Panc1 (cell line): Measurements from ENCODE around the gene APP. TPM values are rescaled to one million over a fixed set of nuclear protein-coding genes. Genes with fewer than 3 reads are reported as not detected.

Experiments
- ATAC-seq: fragments of 200-7000 bp; cut with Tn5 transposase; 2 replicates; pipeline ENCODE4 v1.9.1; 2020; ENCODE audit warnings: mild to moderate bottlenecking, moderate library complexity
- BruUV-seq: library from RNA; stranded (reverse); fragments of 400-500 nt; replicated peaks from 2 replicates; lab custom pipeline; 2021; lab: Mats Ljungman, UMichigan
- CTCF ChIA-PET: fragments of 300-600 bp; sonication (Branson Sonifier 250); formaldehyde crosslinking; loops from one replicate; lab custom pipeline; 2022; ENCODE audit warnings: antibody characterized with exemption; lab: Charles Lee
- POLR2A ChIA-PET: fragments of 300-600 bp; sonication (Branson Sonifier 250); formaldehyde crosslinking; loops from one replicate; lab custom pipeline; 2022; ENCODE audit warnings: antibody characterized with exemption; lab: Charles Lee
- DNase-seq: peaks from one replicate; pipeline ENCODE4 v3.0.0-alpha.2; 2010; ENCODE audit warnings: low read depth, low spot score
- H3K27ac ChIP-seq: 2 replicates; pipeline ENCODE4 v1.5.1; 2011; ENCODE audit warnings: mild to moderate bottlenecking, low read length, inconsistent platforms
- H3K27me3 ChIP-seq: fragments of 200-500 bp; sonication (Bioruptor generic); 2 replicates; pipeline ENCODE4 v1.6.0; 2014; ENCODE audit warnings: low read length, inconsistent platforms; ENCODE audit not compliant: control insufficient read depth, insufficient read depth
- H3K36me3 ChIP-seq: fragments of 200-500 bp; sonication (Bioruptor generic); 2 replicates; pipeline ENCODE4 v1.5.1; 2014; ENCODE audit warnings: inconsistent platforms, mild to moderate bottlenecking, low read length, moderate library complexity; ENCODE audit not compliant: control insufficient read depth, insufficient read depth
- H3K4me1 ChIP-seq: 2 replicates; pipeline ENCODE4 v1.5.1; 2011; ENCODE audit warnings: inconsistent platforms, mild to moderate bottlenecking, low read length, moderate library complexity; ENCODE audit not compliant: control insufficient read depth, insufficient read depth
- H3K4me3 ChIP-seq, 2 experiments: 2 replicates each; pipeline ENCODE4 v1.5.1; 2011 to 2012; ENCODE audit warnings: low read depth in 2 of 2, low read length in 2 of 2, mild to moderate bottlenecking in 2 of 2, inconsistent platforms in 1 of 2, moderate library complexity in 1 of 2
- H3K9me3 ChIP-seq: fragments of 200-500 bp; sonication (Bioruptor generic); 2 replicates; pipeline ENCODE4 v1.5.1; 2014; ENCODE audit warnings: low read depth, mild to moderate bottlenecking, inconsistent platforms, low read length, moderate library complexity; ENCODE audit not compliant: control insufficient read depth, insufficient read depth
- POLR2AphosphoS5 ChIP-seq: IDR thresholded peaks from 2 replicates; pipeline ENCODE4 v1.6.1; 2012; ENCODE audit warnings: mild to moderate bottlenecking, low read depth, low read length, moderate library complexity
- SIN3A ChIP-seq: IDR thresholded peaks from 2 replicates; pipeline ENCODE4 v1.6.1; 2012; ENCODE audit warnings: low read depth, mild to moderate bottlenecking, low read length, moderate library complexity, borderline replicate concordance; ENCODE audit not compliant: insufficient read depth
- TCF7L2 ChIP-seq: IDR thresholded peaks from 2 replicates; pipeline ENCODE4 v1.6.1; 2011; ENCODE audit warnings: mild to moderate bottlenecking, low read depth, low read length, inconsistent platforms
- in situ Hi-C: cut with HindIII; loops from 2 replicates; pipeline ENCODE4 v1.10.0; 2016; ENCODE audit warnings: low sequenced_read_pairs, low pct_unique_long_range_greater_than_20kb
- intact Hi-C: fragments of 100-400 bp; cut with micrococcal nuclease; formaldehyde crosslinking; loops from one replicate; pipeline ENCODE4 v1.10.0; 2022; ENCODE audit not compliant: unreplicated experiment
- total RNA-seq: library from RNA; stranded (reverse); gene quantifications from one replicate; pipeline ENCODE4 v1.2.1, GENCODE V29; 2021; ENCODE audit not compliant: unreplicated experiment
- TF ChIP-seq, protein P1 (sequence below), 2 experiments: IDR thresholded peaks; 2 replicates each; pipeline ENCODE4 v1.6.1; 2011 to 2012; ENCODE audit warnings: low read depth in 2 of 2, control low read depth in 1 of 2, low read length in 1 of 2, mild to moderate bottlenecking in 1 of 2, moderate library complexity in 1 of 2; ENCODE audit not compliant: insufficient read depth in 1 of 2
- TF ChIP-seq, protein P2 (sequence below): fragments of 450-650 bp; IDR thresholded peaks from 2 replicates; pipeline ENCODE4 v1.5.1; 2017; ENCODE audit warnings: mild to moderate bottlenecking

Gene APP
- total RNA-seq, 1 experiment from 2014 or later: 542 TPM

DNA sequence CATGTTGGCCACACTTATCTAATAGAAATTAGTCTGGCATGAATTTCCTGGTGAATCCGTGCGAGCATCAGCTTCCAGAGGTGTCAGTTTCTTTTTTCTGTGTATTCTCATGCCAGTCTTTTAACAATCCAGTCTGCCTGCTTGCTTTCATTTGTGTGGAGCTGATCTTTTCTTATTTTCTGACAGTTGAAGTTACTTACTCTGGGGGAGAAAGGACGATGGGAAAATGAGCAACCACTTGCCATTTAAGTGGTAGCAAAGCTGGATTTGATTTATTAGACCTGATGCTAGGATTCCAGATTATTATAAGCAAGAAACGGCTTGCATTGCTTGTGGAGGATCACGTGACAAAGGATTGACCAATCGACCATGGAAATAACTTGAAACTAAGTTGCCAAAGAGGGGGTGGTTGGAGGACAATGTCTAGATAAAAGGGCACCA lies 24.3 kb upstream of the APP start:
- intact Hi-C loops: no loop called here
- ChIA-PET POLR2A (no interaction called here), CTCF (no interaction called here)
- BruUV-seq: no TSS peak
- Histone ChIP-seq H3K4me3 (no peak overlapping the region), H3K27ac (no peak overlapping the region), H3K4me1 (no peaks in the 10 kb centered on the region), H3K36me3 (no peaks in the 10 kb centered on the region), H3K9me3 (no peaks in the 10 kb centered on the region), H3K27me3 (no peaks in the 10 kb centered on the region)
- in situ Hi-C loops: no loop called here
- ATAC-seq (no peak), DNase-seq (no peak)
- TF ChIP-seq SIN3A: no peak
- no peak for TF ChIP-seq POLR2AphosphoS5
- TF ChIP-seq, protein P1, sequence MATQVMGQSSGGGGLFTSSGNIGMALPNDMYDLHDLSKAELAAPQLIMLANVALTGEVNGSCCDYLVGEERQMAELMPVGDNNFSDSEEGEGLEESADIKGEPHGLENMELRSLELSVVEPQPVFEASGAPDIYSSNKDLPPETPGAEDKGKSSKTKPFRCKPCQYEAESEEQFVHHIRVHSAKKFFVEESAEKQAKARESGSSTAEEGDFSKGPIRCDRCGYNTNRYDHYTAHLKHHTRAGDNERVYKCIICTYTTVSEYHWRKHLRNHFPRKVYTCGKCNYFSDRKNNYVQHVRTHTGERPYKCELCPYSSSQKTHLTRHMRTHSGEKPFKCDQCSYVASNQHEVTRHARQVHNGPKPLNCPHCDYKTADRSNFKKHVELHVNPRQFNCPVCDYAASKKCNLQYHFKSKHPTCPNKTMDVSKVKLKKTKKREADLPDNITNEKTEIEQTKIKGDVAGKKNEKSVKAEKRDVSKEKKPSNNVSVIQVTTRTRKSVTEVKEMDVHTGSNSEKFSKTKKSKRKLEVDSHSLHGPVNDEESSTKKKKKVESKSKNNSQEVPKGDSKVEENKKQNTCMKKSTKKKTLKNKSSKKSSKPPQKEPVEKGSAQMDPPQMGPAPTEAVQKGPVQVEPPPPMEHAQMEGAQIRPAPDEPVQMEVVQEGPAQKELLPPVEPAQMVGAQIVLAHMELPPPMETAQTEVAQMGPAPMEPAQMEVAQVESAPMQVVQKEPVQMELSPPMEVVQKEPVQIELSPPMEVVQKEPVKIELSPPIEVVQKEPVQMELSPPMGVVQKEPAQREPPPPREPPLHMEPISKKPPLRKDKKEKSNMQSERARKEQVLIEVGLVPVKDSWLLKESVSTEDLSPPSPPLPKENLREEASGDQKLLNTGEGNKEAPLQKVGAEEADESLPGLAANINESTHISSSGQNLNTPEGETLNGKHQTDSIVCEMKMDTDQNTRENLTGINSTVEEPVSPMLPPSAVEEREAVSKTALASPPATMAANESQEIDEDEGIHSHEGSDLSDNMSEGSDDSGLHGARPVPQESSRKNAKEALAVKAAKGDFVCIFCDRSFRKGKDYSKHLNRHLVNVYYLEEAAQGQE (IDR thresholded peaks at IDR 0.05; ENCODE audit: insufficient read depth in 1 of 2, low read depth in 2 of 2, low read length in 1 of 2): no peak
- no peak for TF ChIP-seq TCF7L2
- TF ChIP-seq, protein P2, sequence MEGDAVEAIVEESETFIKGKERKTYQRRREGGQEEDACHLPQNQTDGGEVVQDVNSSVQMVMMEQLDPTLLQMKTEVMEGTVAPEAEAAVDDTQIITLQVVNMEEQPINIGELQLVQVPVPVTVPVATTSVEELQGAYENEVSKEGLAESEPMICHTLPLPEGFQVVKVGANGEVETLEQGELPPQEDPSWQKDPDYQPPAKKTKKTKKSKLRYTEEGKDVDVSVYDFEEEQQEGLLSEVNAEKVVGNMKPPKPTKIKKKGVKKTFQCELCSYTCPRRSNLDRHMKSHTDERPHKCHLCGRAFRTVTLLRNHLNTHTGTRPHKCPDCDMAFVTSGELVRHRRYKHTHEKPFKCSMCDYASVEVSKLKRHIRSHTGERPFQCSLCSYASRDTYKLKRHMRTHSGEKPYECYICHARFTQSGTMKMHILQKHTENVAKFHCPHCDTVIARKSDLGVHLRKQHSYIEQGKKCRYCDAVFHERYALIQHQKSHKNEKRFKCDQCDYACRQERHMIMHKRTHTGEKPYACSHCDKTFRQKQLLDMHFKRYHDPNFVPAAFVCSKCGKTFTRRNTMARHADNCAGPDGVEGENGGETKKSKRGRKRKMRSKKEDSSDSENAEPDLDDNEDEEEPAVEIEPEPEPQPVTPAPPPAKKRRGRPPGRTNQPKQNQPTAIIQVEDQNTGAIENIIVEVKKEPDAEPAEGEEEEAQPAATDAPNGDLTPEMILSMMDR: no peak

GRCh38 chr21:26194326-26194725 lies 23.8 kb upstream of the APP start:
- Histone ChIP-seq H3K4me3 (no peak overlapping the region), H3K36me3 (no peaks in the 10 kb centered on the region), H3K9me3 (no peaks in the 10 kb centered on the region), H3K4me1 (no peaks in the 10 kb centered on the region), H3K27ac (no peak overlapping the region), H3K27me3 (no peaks in the 10 kb centered on the region)
- ChIA-PET POLR2A (no interaction called here), CTCF (no interaction called here)
- TF ChIP-seq SIN3A (no peak), TCF7L2 (no peak)
- TF ChIP-seq, protein P2: no peak
- DNase-seq: no peak
- intact Hi-C loops (no loop called here), in situ Hi-C loops (no loop called here)
- no TSS peak for BruUV-seq
- no peak for ATAC-seq
